ENCODE data around the gene KDM4C.
A peak's percentile ranks its signal among the peaks of the same experiment; 100 is the strongest.

The KDM4C gene

DNA sequence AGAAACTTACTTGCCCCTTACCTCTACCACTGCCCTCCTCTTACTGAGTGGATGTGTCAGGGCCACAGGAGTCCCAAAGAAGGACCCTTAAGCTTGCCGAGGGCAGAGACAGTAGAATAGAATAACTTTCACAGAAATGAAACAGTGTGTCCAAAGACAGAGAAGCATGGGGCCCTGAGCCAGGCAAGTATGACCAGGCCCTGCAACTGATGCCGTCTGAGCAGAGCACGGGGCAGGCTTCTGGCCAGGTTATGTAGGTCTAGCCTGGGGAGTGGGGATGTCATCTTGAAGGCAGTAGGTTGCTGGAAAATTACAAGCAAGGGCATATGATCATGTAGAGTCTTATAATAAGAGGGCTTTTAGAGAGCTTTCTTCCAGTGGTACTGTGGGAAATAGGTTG is 415.4 kb downstream of the KDM4C start:
- Histone ChIP-seq H3K4me3 (ENCODE audit: low read depth, low read length, poor library complexity, severe bottlenecking) (no peak overlapping the region), H3K4me1 (ENCODE audit: insufficient read depth, low read length, severe bottlenecking) (no peaks in the 10 kb centered on the region), H4K20me1 (ENCODE audit: insufficient read depth, low read length) (no peaks in the 10 kb centered on the region), H3K79me2 (ENCODE audit: insufficient read depth, low read length) (no peaks in the 10 kb centered on the region), H3K36me3 (ENCODE audit: insufficient read depth, low read length) (peaks cover 28% of the 10 kb centered on the region), H3K9ac (ENCODE audit: low read length) (no peak overlapping the region), H2AFZ (ENCODE audit: low read length) (no peak overlapping the region), H3K27ac (ENCODE audit: low read depth, low read length, poor library complexity, severe bottlenecking) (no peak overlapping the region), H3K9me2 (ENCODE audit: low read depth, low read length) (no peaks in the 10 kb centered on the region), H3K27me3 (ENCODE audit: insufficient read depth, low read length) (no peaks in the 10 kb centered on the region), H3K9me3 (ENCODE audit: low read length) (no peaks in the 10 kb centered on the region), H3F3A (ENCODE audit: insufficient read depth, low read length) (no peaks in the 10 kb centered on the region), H3K4me2 (ENCODE audit: low read length) (no peak overlapping the region)
- TF ChIP-seq EZH2 (IDR thresholded peaks at IDR 0.05; ENCODE audit: borderline replicate concordance, low read length) (no peak), CTCF (IDR thresholded peaks at IDR 0.05; ENCODE audit: low read length) (no peak)

DNA sequence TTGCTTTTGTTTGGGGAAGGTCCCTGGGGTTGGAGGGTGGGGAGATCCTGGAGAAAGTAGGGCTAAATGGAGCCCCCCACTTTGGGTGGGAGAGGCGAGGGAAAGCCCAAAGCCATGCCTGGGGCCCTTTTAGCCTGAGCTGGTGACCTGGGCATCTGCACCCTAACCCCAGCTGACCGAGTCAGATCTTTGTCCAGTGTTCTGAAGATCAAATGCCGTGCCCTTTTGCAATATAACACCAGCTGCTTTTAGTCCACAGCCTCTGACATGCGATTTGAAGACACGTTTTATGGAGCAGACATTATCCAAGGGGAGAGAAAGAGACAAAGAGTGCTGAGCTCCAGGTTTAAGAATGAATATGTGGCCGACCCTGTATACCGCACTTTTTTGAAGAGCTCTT is 416.5 kb downstream of the KDM4C start:
- Histone ChIP-seq H3K4me3 (ENCODE audit: low read depth, low read length, poor library complexity, severe bottlenecking) (no peak overlapping the region), H3K36me3 (ENCODE audit: insufficient read depth, low read length) (peaks cover 28% of the 10 kb centered on the region), H3K9ac (ENCODE audit: low read length) (no peak overlapping the region), H4K20me1 (ENCODE audit: insufficient read depth, low read length) (no peaks in the 10 kb centered on the region), H3K4me1 (ENCODE audit: insufficient read depth, low read length, severe bottlenecking) (no peaks in the 10 kb centered on the region), H3K9me3 (ENCODE audit: low read length) (no peaks in the 10 kb centered on the region), H3K27me3 (ENCODE audit: insufficient read depth, low read length) (no peaks in the 10 kb centered on the region), H3F3A (ENCODE audit: insufficient read depth, low read length) (no peaks in the 10 kb centered on the region), H3K79me2 (ENCODE audit: insufficient read depth, low read length) (no peaks in the 10 kb centered on the region), H3K4me2 (ENCODE audit: low read length) (no peak overlapping the region), H3K27ac (ENCODE audit: low read depth, low read length, poor library complexity, severe bottlenecking) (no peak overlapping the region), H3K9me2 (ENCODE audit: low read depth, low read length) (no peaks in the 10 kb centered on the region), H2AFZ (ENCODE audit: low read length) (no peak overlapping the region)
- TF ChIP-seq EZH2 (IDR thresholded peaks at IDR 0.05; ENCODE audit: borderline replicate concordance, low read length) (no peak), CTCF (IDR thresholded peaks at IDR 0.05; ENCODE audit: low read length) (no peak)

- Histone ChIP-seq H3K79me2 (ENCODE audit: insufficient read depth, low read length) (no peaks in the 10 kb centered on the region), H3K4me1 (ENCODE audit: insufficient read depth, low read length, severe bottlenecking) (no peaks in the 10 kb centered on the region), H3F3A (ENCODE audit: insufficient read depth, low read length) (no peaks in the 10 kb centered on the region), H3K27ac (ENCODE audit: low read depth, low read length, poor library complexity, severe bottlenecking) (no peak overlapping the region), H4K20me1 (ENCODE audit: insufficient read depth, low read length) (no peaks in the 10 kb centered on the region), H2AFZ (ENCODE audit: low read length) (no peak overlapping the region), H3K4me2 (ENCODE audit: low read length) (no peak overlapping the region), H3K9ac (ENCODE audit: low read length) (no peak overlapping the region), H3K9me2 (ENCODE audit: low read depth, low read length) (no peaks in the 10 kb centered on the region), H3K9me3 (ENCODE audit: low read length) (no peaks in the 10 kb centered on the region), H3K27me3 (ENCODE audit: insufficient read depth, low read length) (no peaks in the 10 kb centered on the region), H3K4me3 (ENCODE audit: low read depth, low read length, poor library complexity, severe bottlenecking) (no peak overlapping the region), H3K36me3 (ENCODE audit: insufficient read depth, low read length) (peaks cover 22% of the 10 kb centered on the region; the same call in 1 of the 2 replicates)
- TF ChIP-seq EZH2 (IDR thresholded peaks at IDR 0.05; ENCODE audit: borderline replicate concordance, low read length) = no peak
- TF ChIP-seq CTCF (IDR thresholded peaks at IDR 0.05; ENCODE audit: low read length) = peak; percentile 31; the same call in 1 of the 2 replicates
These were observed 417.1 kb downstream of the KDM4C start for GRCh38 chr9:7174884-7175283.
